AG04450 (cell line): ENCODE results near the gene ETV6. TPM values are rescaled to one million over a fixed set of nuclear protein-coding genes. Genes with fewer than 3 reads are reported as not detected.
A peak's percentile ranks its signal among the peaks of the same experiment; 100 is the strongest.

Experiments used
- CTCF ChIA-PET: fragments of 300-600, 350-600 bp; formaldehyde crosslinking; extraction: SDS; loops from one replicate; lab custom pipeline; 2022; ENCODE audit warnings: antibody characterized with exemption, inconsistent platforms; lab: Charles Lee
- POLR2A ChIA-PET: fragments of 350-600 bp; formaldehyde crosslinking; extraction: SDS; loops from one replicate; lab custom pipeline; 2021; ENCODE audit warnings: antibody characterized with exemption, inconsistent platforms; lab: Yijun Ruan, JAX
- DNase-seq: peaks from one replicate; pipeline ENCODE4 v3.0.0-alpha.2; 2011; ENCODE audit warnings: low read depth, low spot score
- H3K27ac ChIP-seq: one replicate; pipeline ENCODE4 v1.5.1; 2012; ENCODE audit warnings: low read depth, low read length, control low read depth
- H3K27me3 ChIP-seq: one replicate; pipeline ENCODE4 v1.6.0; 2012; ENCODE audit warnings: low read length; ENCODE audit not compliant: control insufficient read depth, insufficient read depth
- H3K4me3 ChIP-seq: 2 replicates; pipeline ENCODE4 v1.5.1; 2011; ENCODE audit warnings: mild to moderate bottlenecking, low read depth, low read length, control low read depth
- H3K9me3 ChIP-seq: 2 replicates; pipeline ENCODE4 v1.5.1; 2012; ENCODE audit warnings: low read length; ENCODE audit not compliant: control insufficient read depth, insufficient read depth
- CTCF ChIP-seq: IDR thresholded peaks from 2 replicates; pipeline ENCODE4 v1.5.1; 2011; ENCODE audit warnings: low read depth, low read length, control low read depth, inconsistent platforms
- polyA plus RNA-seq: library from polyadenylated mRNA; depleted of rRNA; stranded (reverse); fragments of >200 nt; gene quantifications from 2 replicates; pipeline ENCODE4 v1.2.3, GENCODE V29; 2011

Gene ETV6
- polyA plus RNA-seq, 1 experiment = 7.9 TPM

DNA sequence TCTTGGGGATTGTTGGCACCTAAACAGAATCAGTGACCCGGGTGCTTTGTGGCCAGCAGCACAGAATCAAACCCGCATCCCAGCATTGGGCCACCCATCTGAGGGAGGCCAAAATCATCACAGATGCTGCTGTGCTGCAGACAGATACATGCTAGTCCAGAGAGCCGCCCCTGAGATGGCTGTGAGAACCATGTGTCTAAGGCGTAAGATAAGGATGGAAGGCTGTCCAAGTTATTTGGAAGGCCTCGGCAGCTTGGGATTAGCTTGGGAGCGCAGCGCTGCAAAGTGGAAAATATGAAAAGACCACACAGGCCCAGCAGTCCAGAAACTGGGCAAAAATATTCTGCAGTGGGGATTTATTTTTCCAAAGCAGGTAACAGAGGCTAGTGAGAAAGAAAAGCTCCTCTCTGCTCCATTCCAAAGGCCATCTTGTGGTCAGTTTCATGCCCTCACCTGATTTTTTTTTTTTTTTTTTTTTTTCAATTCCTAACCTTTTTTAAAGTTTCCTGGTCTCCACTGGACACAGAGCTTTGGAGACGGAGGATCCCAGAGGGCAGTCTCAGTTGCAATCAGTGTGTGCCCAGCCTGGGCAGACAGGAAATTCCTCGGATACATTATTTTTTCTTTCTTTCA is 242.4 kb downstream of the ETV6 start:
- ChIA-PET CTCF (interaction anchor here (0.5 to 0.9 kb wide), 9 partner anchors 27 to 1698 kb away, joined by 3 to 7 read pairs (median 4); no protein-coding TSS in a partner anchor), POLR2A (interaction anchor here (0.7 kb wide), 1 partner anchor 375 kb away, joined by 6 read pairs; no protein-coding TSS in a partner anchor)
- peak; percentile 40 for TF ChIP-seq CTCF
- H3K27ac ChIP-seq = no peak overlapping the region
- no peak overlapping the region for H3K4me3 ChIP-seq
- no peaks in the 10 kb centered on the region for H3K9me3 ChIP-seq
- no peaks in the 10 kb centered on the region for H3K27me3 ChIP-seq
- DNase-seq = no peak

GRCh38 chr12:11893998-11894397 is 244.5 kb downstream of the ETV6 start:
- DNase-seq = no peak
- H3K9me3 ChIP-seq = no peaks in the 10 kb centered on the region
- H3K27ac ChIP-seq = no peak overlapping the region
- H3K27me3 ChIP-seq = no peaks in the 10 kb centered on the region
- CTCF ChIA-PET = no interaction called here
- TF ChIP-seq CTCF = no peak
- POLR2A ChIA-PET = no interaction called here
- H3K4me3 ChIP-seq = no peak overlapping the region

- Histone ChIP-seq H3K9me3 (no peaks in the 10 kb centered on the region), H3K27me3 (no peaks in the 10 kb centered on the region), H3K27ac (no peak overlapping the region), H3K4me3 (no peak overlapping the region)
- TF ChIP-seq CTCF = no peak
- ChIA-PET POLR2A (no interaction called here), CTCF (no interaction called here)
- no peak for DNase-seq
Measured at GRCh38 chr12:11894890-11895289, 245.4 kb downstream of the ETV6 start.

GRCh38 chr12:11895421-11896078 is 246.1 kb downstream of the ETV6 start:
- no peak for TF ChIP-seq CTCF
- ChIA-PET CTCF (no interaction called here), POLR2A (no interaction called here)
- Histone ChIP-seq H3K4me3 (no peak overlapping the region), H3K9me3 (no peaks in the 10 kb centered on the region), H3K27ac (no peak overlapping the region), H3K27me3 (no peaks in the 10 kb centered on the region)
- no peak for DNase-seq

DNA sequence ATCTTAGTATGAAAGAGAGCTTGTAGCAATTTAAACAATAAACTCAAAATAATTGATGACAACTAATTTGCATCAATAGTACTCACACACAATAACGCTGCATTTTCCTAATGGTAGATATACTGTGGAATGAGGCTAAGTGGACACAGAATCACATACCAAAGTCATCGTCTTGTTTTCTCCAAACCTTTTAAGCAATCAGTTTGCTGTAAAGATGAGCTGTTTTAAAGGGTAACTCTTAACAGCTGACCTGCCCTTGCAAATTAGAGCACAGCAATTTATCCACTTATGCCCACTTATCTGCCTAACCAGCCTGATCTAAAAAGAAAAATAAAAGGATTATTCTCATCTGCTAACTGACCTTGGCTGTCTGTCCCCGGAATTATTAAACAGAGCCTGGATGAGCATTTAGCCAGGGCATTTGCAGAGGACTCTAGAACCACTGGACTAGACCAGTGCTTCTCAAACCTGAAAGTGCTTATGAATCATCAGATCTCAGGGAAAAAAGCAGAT is 247.0 kb downstream of the ETV6 start:
- no peak for TF ChIP-seq CTCF
- ChIA-PET POLR2A (no interaction called here), CTCF (interaction anchor here (0.5 kb wide), 1 partner anchor 14 kb away, joined by 3 read pairs; no protein-coding TSS in a partner anchor)
- Histone ChIP-seq H3K27ac (no peak overlapping the region), H3K4me3 (no peak overlapping the region), H3K9me3 (no peaks in the 10 kb centered on the region), H3K27me3 (no peaks in the 10 kb centered on the region)
- DNase-seq = no peak
